Small intestine (tissue), 7 donors: Measurements from ENCODE around the gene SPAST. TPM values are rescaled to one million over a fixed set of nuclear protein-coding genes. Genes with fewer than 3 reads are reported as not detected.
"Not testable (repeated sequence)": the region's sequence is repeated elsewhere in the genome, so short reads cannot be mapped to it uniquely, and the experiment has no call there.

Source experiments
- DNase-seq, 2 donors: peaks; one replicate each; pipeline versions ENCODE4 v3.0.0 to v3.0.0-alpha.2; 2013
- FAIRE-seq: peaks from 2 replicates; lab custom pipeline; 2012; peaks lifted over from hg19 to GRCh38; lab: Jason Lieb, UNC
- H3K27ac ChIP-seq, 3 donors: one replicate each; pipeline ENCODE4 v1.5.1; 2013; ENCODE audit warnings: low read length in 2 of 3, mild to moderate bottlenecking in 2 of 3, control low read depth in 1 of 3, inconsistent platforms in 1 of 3, low read depth in 1 of 3, moderate library complexity in 1 of 3
- H3K27me3 ChIP-seq, 3 donors: one replicate each; pipeline ENCODE4 v1.6.1; 2013; ENCODE audit warnings: low read length in 3 of 3, inconsistent platforms in 1 of 3; ENCODE audit not compliant: control insufficient read depth in 3 of 3, insufficient read depth in 3 of 3
- H3K36me3 ChIP-seq, 3 donors: one replicate each; pipeline ENCODE4 v1.6.1; 2013; ENCODE audit warnings: low read length in 3 of 3, inconsistent platforms in 1 of 3, low read depth in 1 of 3, mild to moderate bottlenecking in 1 of 3, moderate library complexity in 1 of 3; ENCODE audit not compliant: control insufficient read depth in 3 of 3, insufficient read depth in 2 of 3
- H3K4me1 ChIP-seq, 3 donors: one replicate each; pipeline ENCODE4 v1.6.1; 2013; ENCODE audit warnings: low read length in 2 of 3, inconsistent platforms in 1 of 3, low read depth in 1 of 3, mild to moderate bottlenecking in 1 of 3, moderate library complexity in 1 of 3; ENCODE audit not compliant: control insufficient read depth in 3 of 3, insufficient read depth in 2 of 3
- H3K4me3 ChIP-seq, 3 donors: one replicate each; pipeline ENCODE4 v1.5.1; 2013; ENCODE audit warnings: low read length in 3 of 3, control low read depth in 1 of 3, inconsistent platforms in 1 of 3, low read depth in 1 of 3, mild to moderate bottlenecking in 1 of 3, moderate library complexity in 1 of 3
- H3K9me3 ChIP-seq, 2 donors: one replicate each; pipeline ENCODE4 v1.6.1; 2013; ENCODE audit warnings: low read depth in 1 of 2, low read length in 1 of 2; ENCODE audit not compliant: control insufficient read depth in 2 of 2, insufficient read depth in 1 of 2
- WGBS, 3 donors: extraction: QIAGEN DNeasy Blood & Tissue Kit; methylation state at CpG; one replicate each; pipeline ENCODE4 v1.1.7; 2013; 5-methylcytosine and 5-hydroxymethylcytosine counted together
- polyA plus RNA-seq, 4 donors: library from polyadenylated mRNA; stranded (reverse) in 3 of 4; unstranded in 1 of 4; fragments of 200-250 nt in 3 of 4; fragments of 120-200 nt in 1 of 4; gene quantifications; one replicate each; pipeline versions ENCODE4 v1.2.1 to v1.2.3, GENCODE V29; 2013
- donor health status: healthy with polysubstance abuse.
- donor health status: control.
- donor health status: control.
- donor health status: Bipolar disorder and iron deficiency.
- donor health status: healthy.

Gene SPAST
- polyA plus RNA-seq, 4 donors: 5.8 to 28.7 (median 6.9) TPM

- WGBS, 3 donors: 77 to 86% (median 83%) methylated on average over 6 of the region's 6 CpGs
- FAIRE-seq: no peak
- H3K4me3 ChIP-seq: no peak overlapping the region
- H3K9me3 ChIP-seq: no peaks in the 10 kb centered on the region
- H3K36me3 ChIP-seq: peaks cover 3 to 31% (median 4%) of the 10 kb centered on the region in 3 donors
- H3K4me1 ChIP-seq: no peaks in the 10 kb centered on the region
- H3K27ac ChIP-seq: no peak overlapping the region
- no peak for DNase-seq
- H3K27me3 ChIP-seq: no peaks in the 10 kb centered on the region
These were observed 125.7 kb downstream of the SPAST start for GRCh38 chr2:32189011-32189410.

DNA sequence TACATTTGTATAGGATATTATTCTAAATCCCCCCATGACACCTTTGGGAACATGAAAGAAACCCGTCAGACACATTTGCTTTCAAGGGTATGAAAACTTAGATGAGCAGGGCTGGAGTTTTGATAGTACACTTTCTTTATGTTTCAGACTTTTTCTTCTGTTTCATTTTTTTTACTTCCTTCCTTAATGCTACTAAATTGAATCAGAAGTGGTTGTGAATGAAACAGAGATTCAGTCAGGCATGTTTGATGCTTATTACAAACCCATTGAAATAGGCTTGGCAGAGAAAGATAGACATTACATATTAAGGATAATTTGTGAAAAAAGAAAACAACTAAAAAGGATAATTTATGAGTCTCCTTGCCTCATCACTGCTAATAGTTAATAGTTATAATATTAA lies 129.1 kb downstream of the SPAST start:
- no peaks in the 10 kb centered on the region for H3K27me3 ChIP-seq
- 82 to 97% (median 96%) methylated on average over 1 of the region's 1 CpG for WGBS, 3 donors
- DNase-seq (no peak), FAIRE-seq (no peak)
- H3K4me3 ChIP-seq: no peak overlapping the region
- H3K36me3 ChIP-seq: peaks cover 0 to 26% (median 6%) of the 10 kb centered on the region in 3 donors
- H3K4me1 ChIP-seq: no peaks in the 10 kb centered on the region
- no peak overlapping the region for H3K27ac ChIP-seq
- no peaks in the 10 kb centered on the region for H3K9me3 ChIP-seq

GRCh38 chr2:32200814-32201213 lies 137.5 kb downstream of the SPAST start:
- 96 to 100% (median 98%) methylated on average over 1 of the region's 1 CpG for WGBS, 3 donors
- Histone ChIP-seq H3K27me3 (no peaks in the 10 kb centered on the region), H3K27ac (no peak overlapping the region), H3K4me1 (no peaks in the 10 kb centered on the region), H3K9me3 (no peaks in the 10 kb centered on the region), H3K4me3 (no peak overlapping the region), H3K36me3 (peaks cover 8 to 24% (median 9%) of the 10 kb centered on the region in 3 donors)
- DNase-seq: no peak
- FAIRE-seq: no peak

GRCh38 chr2:32203428-32203827 lies 140.1 kb downstream of the SPAST start:
- peaks cover 4 to 20% (median 6%) of the 10 kb centered on the region in 3 donors for H3K36me3 ChIP-seq
- H3K9me3 ChIP-seq, FAIRE-seq, DNase-seq, H3K27me3 ChIP-seq, H3K4me3 ChIP-seq, H3K27ac ChIP-seq, H3K4me1 ChIP-seq: not testable (repeated sequence)
- WGBS, 3 donors: 96% methylated on average over 3 of the region's 3 CpGs

Other genes with a start within 250 kb of the SPAST start
- 10 to 100 TPM; 30.3 to 33.4 (median 33.0) TPM for gene MEMO1, start 52.5 kb upstream of the SPAST start, polyA plus RNA-seq
- 100 to 1,000 TPM in 3 of 4 donors, 10 to 100 TPM in 1; 84.8 to 125 (median 108) TPM for gene DPY30, start 23.8 kb upstream of the SPAST start, polyA plus RNA-seq
- 10 to 100 TPM in 2 of 4 donors, 1 to 10 TPM in 2; 2.2 to 22.4 (median 6.8) TPM for gene SLC30A6, start 102.3 kb downstream of the SPAST start, polyA plus RNA-seq
- 1 to 10 TPM in 2 of 4 donors, under 1 TPM in 2; 0.22 to 1.1 (median 0.89) TPM for gene NLRC4, start 201.3 kb downstream of the SPAST start, polyA plus RNA-seq
- 10 to 100 TPM; 10.3 to 39.5 (median 13.3) TPM for gene YIPF4, start 214.3 kb downstream of the SPAST start, polyA plus RNA-seq